GM12875 (cell line): ENCODE results near the gene PIK3R5.
"Not testable (repeated sequence)": the region's sequence is repeated elsewhere in the genome, so short reads cannot be mapped to it uniquely, and the experiment has no call there.

Experiments
- H3K4me3 ChIP-seq: one replicate; pipeline ENCODE4 v1.5.1; 2011; ENCODE audit warnings: low read depth, low read length, control low read depth
- CTCF ChIP-seq: IDR thresholded peaks from 2 replicates; pipeline ENCODE4 v1.5.1; 2011; ENCODE audit warnings: low read depth, mild to moderate bottlenecking, control low read depth, inconsistent platforms, low read length, moderate library complexity, borderline replicate concordance; ENCODE audit not compliant: insufficient read depth

Gene PIK3R5

GRCh38 chr17:8887834-8888703 is 77.4 kb downstream of the PIK3R5 start:
- TF ChIP-seq CTCF: no peak
- H3K4me3 ChIP-seq: no peak overlapping the region

GRCh38 chr17:8887301-8887700 is 78.2 kb downstream of the PIK3R5 start:
- no peak for TF ChIP-seq CTCF
- no peak overlapping the region for H3K4me3 ChIP-seq

- no peak for TF ChIP-seq CTCF
- H3K4me3 ChIP-seq: no peak overlapping the region
Measured at GRCh38 chr17:8885967-8886684, 79.4 kb downstream of the PIK3R5 start.

- not testable (repeated sequence) for H3K4me3 ChIP-seq
Measured at GRCh38 chr17:8885163-8885966, 80.1 kb downstream of the PIK3R5 start.

GRCh38 chr17:8884336-8884990 is 81.0 kb downstream of the PIK3R5 start:
- no peak overlapping the region for H3K4me3 ChIP-seq
- no peak for TF ChIP-seq CTCF

- TF ChIP-seq CTCF: no peak
Measured at GRCh38 chr17:8883353-8883752, 82.2 kb downstream of the PIK3R5 start.

GRCh38 chr17:8881606-8882005 is 83.9 kb downstream of the PIK3R5 start:
- H3K4me3 ChIP-seq: no peak overlapping the region
- no peak for TF ChIP-seq CTCF

More at GRCh38 chr17:8883353-8883752, 82.2 kb downstream of the PIK3R5 start:
- H3K4me3 ChIP-seq: no peak overlapping the region
